Prostate gland (tissue), 2 donors: ENCODE data around the gene AGAP2. TPM values are rescaled to one million over a fixed set of nuclear protein-coding genes. Genes with fewer than 3 reads are reported as not detected.

ENCODE experiments used
- DNase-seq: peaks from one replicate; pipeline ENCODE4 v3.0.0-alpha.2; 2019; ENCODE audit warnings: low spot score
- H3K27ac ChIP-seq, 2 donors: fragments of 200-600 bp; sonication (generic); 2 replicates each; pipeline ENCODE4 v1.5.1; 2017 to 2019
- H3K27me3 ChIP-seq: fragments of 200-600 bp; sonication (generic); replicated peaks from 2 replicates; pipeline ENCODE4 v1.5.1; 2019; ENCODE audit not compliant: insufficient read depth
- H3K36me3 ChIP-seq, 2 donors: fragments of 200-600 bp; sonication (generic); 1 replicate in 1 of 2; 2 replicates in 1 of 2; pipeline versions ENCODE4 v1.5.1 to v1.8.1; 2017 to 2019
- H3K4me1 ChIP-seq: fragments of 200-600 bp; sonication (generic); replicated peaks from 2 replicates; pipeline ENCODE4 v1.5.1; 2019
- H3K4me3 ChIP-seq, 2 donors: fragments of 200-600 bp; sonication (generic); 2 replicates each; pipeline ENCODE4 v1.5.1; 2017 to 2019
- H3K9me3 ChIP-seq: fragments of 200-600 bp; sonication (generic); 2 replicates; pipeline ENCODE4 v1.5.1; 2017
- CTCF ChIP-seq, 4 experiments: fragments of 200-600 bp in 2 of 4; fragments of 450-650 bp in 2 of 4; sonication (generic) in 2 of 4; IDR thresholded peaks; 1 replicate in 3 of 4; 2 replicates in 1 of 4; pipeline ENCODE4 v1.5.1; 2016 to 2019; ENCODE audit warnings: antibody characterized with exemption in 4 of 4, mild to moderate bottlenecking in 2 of 4, moderate library complexity in 2 of 4
- POLR2A ChIP-seq: fragments of 450-650 bp; IDR thresholded peaks from one replicate; pipeline ENCODE4 v1.6.1; 2016; ENCODE audit warnings: antibody characterized with exemption, mild to moderate bottlenecking
- POLR2AphosphoS5 ChIP-seq: sonication (generic); formaldehyde crosslinking; IDR thresholded peaks from one replicate; pipeline ENCODE4 v1.6.1; 2017; ENCODE audit warnings: antibody characterized with exemption
- whole genome bisulfite sequencing: methylation state at CpG from one replicate; pipeline ENCODE4 v1.1.5; 2018; 5-methylcytosine and 5-hydroxymethylcytosine counted together
- intact Hi-C: fragments of 100-400 bp; cut with DNase I; formaldehyde crosslinking; loops from one replicate; pipeline ENCODE4 v1.14.2; 2022
- total RNA-seq, 2 donors: library from RNA; depleted of rRNA; stranded (reverse); fragments of >200 nt; gene quantifications; one replicate each; pipeline ENCODE4 v1.1.0, GENCODE V29; 2016

Gene AGAP2
- total RNA-seq, 2 donors from 2014 or later, result 0.82 to 4.2 TPM

- WGBS, result 72% methylated on average over 4 of the region's 4 CpGs
- no peaks in the 10 kb centered on the region for H3K36me3 ChIP-seq
These were observed 4.0 kb downstream of the AGAP2 start for GRCh38 chr12:57734591-57734990.

DNA sequence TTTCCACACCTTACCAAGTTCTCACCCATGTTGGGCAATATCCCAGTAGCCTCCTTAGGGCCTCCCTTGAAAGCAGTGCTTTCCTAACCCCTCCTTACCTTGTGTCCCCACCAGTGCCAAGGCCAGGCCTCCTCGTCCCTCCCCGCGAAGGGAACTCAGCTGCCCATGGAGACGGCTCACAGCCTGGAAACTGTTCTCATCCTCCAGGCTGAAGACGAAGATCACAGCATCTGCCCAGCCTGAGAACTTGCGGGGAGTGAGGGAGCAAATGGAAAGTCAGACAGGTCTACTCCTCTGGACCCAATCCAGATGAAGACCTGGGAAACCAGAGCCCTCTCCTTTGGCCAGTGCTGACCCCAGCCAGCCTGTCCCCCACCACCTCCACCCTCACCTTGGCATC lies 4.6 kb downstream of the AGAP2 start:
- no peaks in the 10 kb centered on the region for H3K36me3 ChIP-seq
- intact Hi-C loops, result no loop called here
- no peaks in the 10 kb centered on the region for H3K9me3 ChIP-seq
- peaks cover 10% of the 10 kb centered on the region for H3K27me3 ChIP-seq
- no peak for DNase-seq
- H3K4me3 ChIP-seq, result no peak overlapping the region
- WGBS, result 74% methylated on average over 6 of the region's 6 CpGs
- no peak overlapping the region for H3K27ac ChIP-seq
- TF ChIP-seq POLR2AphosphoS5 (no peak), CTCF (IDR thresholded peaks at IDR 0.05) (no peak), POLR2A (no peak)
- H3K4me1 ChIP-seq, result peaks cover 22% of the 10 kb centered on the region

More at GRCh38 chr12:57734591-57734990, 4.0 kb downstream of the AGAP2 start:
- no peak for DNase-seq
- H3K4me1 ChIP-seq, result peaks cover 22% of the 10 kb centered on the region
- H3K9me3 ChIP-seq, result no peaks in the 10 kb centered on the region
- H3K4me3 ChIP-seq, result no peak overlapping the region
- TF ChIP-seq CTCF (IDR thresholded peaks at IDR 0.05) (no peak), POLR2A (no peak), POLR2AphosphoS5 (no peak)
- H3K27ac ChIP-seq, result no peak overlapping the region
- H3K27me3 ChIP-seq, result peaks cover 10% of the 10 kb centered on the region
- intact Hi-C loops, result no loop called here

DNA sequence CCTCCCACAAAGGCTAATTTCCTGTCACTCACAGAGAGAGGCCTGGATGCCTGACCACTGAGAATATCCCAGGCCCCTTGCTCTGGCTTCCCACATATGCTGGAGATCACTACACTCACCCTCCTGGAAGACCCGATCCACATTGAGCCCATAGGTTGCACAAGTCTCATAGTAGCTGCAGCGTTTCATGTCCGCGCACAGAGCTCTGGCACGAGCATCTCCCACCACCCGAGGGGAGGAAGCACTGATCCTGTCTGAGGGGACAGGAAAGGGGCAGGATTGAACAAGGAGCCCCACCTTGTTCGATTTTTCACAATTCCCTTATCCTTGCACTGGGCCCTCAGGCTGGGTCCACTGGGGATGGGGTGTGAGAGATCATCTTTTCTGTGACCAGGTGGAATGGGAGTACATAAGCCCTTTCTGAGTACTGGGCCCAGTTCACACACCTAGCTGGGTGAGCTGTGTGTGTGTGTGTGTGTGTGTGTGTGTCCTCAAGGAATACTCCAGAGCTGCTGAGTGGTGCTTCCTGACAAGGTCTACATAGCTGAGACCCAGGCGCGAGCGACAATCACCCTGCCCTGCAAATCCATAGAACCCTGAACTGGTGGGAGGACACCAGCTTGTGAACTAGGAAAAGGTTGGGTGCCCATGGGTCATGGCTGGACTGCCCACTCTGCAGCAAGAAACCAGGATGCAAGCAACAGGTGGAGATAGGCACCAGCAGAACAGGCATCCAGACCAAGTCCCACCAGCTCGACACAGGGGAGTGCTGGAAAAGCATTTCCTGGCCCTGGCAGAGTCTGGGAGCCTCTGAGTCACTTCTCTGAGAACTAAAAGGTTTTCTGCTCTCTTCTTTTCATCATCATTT lies 5.6 kb downstream of the AGAP2 start:
- no peaks in the 10 kb centered on the region for H3K9me3 ChIP-seq
- no peak for DNase-seq
- H3K36me3 ChIP-seq, result no peaks in the 10 kb centered on the region
- peaks cover 17% of the 10 kb centered on the region for H3K4me1 ChIP-seq
- intact Hi-C loops, result no loop called here
- peaks cover 10% of the 10 kb centered on the region for H3K27me3 ChIP-seq
- WGBS, result 81% methylated on average over 11 of the region's 11 CpGs
- no peak overlapping the region for H3K27ac ChIP-seq
- H3K4me3 ChIP-seq, result no peak overlapping the region
- TF ChIP-seq CTCF (IDR thresholded peaks at IDR 0.05) (no peak), POLR2AphosphoS5 (no peak), POLR2A (no peak)

- H3K9me3 ChIP-seq, result no peaks in the 10 kb centered on the region
- peaks cover 6% of the 10 kb centered on the region for H3K27me3 ChIP-seq
- no peaks in the 10 kb centered on the region for H3K36me3 ChIP-seq
- TF ChIP-seq POLR2AphosphoS5 (no peak), POLR2A (no peak), CTCF (IDR thresholded peaks at IDR 0.05) (no peak)
- DNase-seq, result no peak
- no peak overlapping the region for H3K27ac ChIP-seq
- intact Hi-C loops, result no loop called here
- H3K4me3 ChIP-seq, result no peak overlapping the region
- 56% methylated on average over 4 of the region's 4 CpGs for WGBS
- H3K4me1 ChIP-seq, result peaks cover 11% of the 10 kb centered on the region
These were observed 6.3 kb downstream of the AGAP2 start for GRCh38 chr12:57732270-57732669.
